CD14-positive monocyte (primary cell): ENCODE measurements around the gene CBX4. TPM values are rescaled to one million over a fixed set of nuclear protein-coding genes. Genes with fewer than 3 reads are reported as not detected.

ENCODE experiments used
- DNase-seq, 3 donors: peaks; one replicate each; pipeline ENCODE4 v3.0.0-alpha.2; 2011 to 2022
- H2AFZ ChIP-seq: 2 replicates; pipeline ENCODE4 v1.6.0; 2012; ENCODE audit warnings: mild to moderate bottlenecking, low read depth, low read length, inconsistent platforms; ENCODE audit not compliant: insufficient read depth, poor library complexity, severe bottlenecking
- H3K27ac ChIP-seq, 2 donors: 1 replicate in 1 of 2; 2 replicates in 1 of 2; pipeline ENCODE4 v1.5.1; 2012 to 2013; ENCODE audit warnings: low read length in 2 of 2, control low read depth in 1 of 2, inconsistent platforms in 1 of 2, low read depth in 1 of 2, mild to moderate bottlenecking in 1 of 2
- H3K27me3 ChIP-seq, 2 donors: one replicate each; pipeline versions ENCODE4 v1.6.0 to v1.6.1; 2011 to 2013; ENCODE audit warnings: low read length in 2 of 2; ENCODE audit not compliant: control insufficient read depth in 2 of 2, insufficient read depth in 2 of 2
- H3K36me3 ChIP-seq, 2 donors: replicated peaks in 1 of 2; 1 replicate in 1 of 2; 2 replicates in 1 of 2; pipeline versions ENCODE4 v1.5.1 to v1.6.1; 2012 to 2013; ENCODE audit warnings: low read length in 2 of 2, control low read depth in 1 of 2, inconsistent platforms in 1 of 2, mild to moderate bottlenecking in 1 of 2; ENCODE audit not compliant: insufficient read depth in 2 of 2, control insufficient read depth in 1 of 2
- H3K4me1 ChIP-seq, 2 donors: 1 replicate in 1 of 2; 2 replicates in 1 of 2; pipeline versions ENCODE4 v1.5.1 to v1.6.1; 2012 to 2013; ENCODE audit warnings: low read length in 2 of 2, control low read depth in 1 of 2, inconsistent platforms in 1 of 2, mild to moderate bottlenecking in 1 of 2, moderate library complexity in 1 of 2; ENCODE audit not compliant: insufficient read depth in 2 of 2, control insufficient read depth in 1 of 2
- H3K4me2 ChIP-seq: replicated peaks from 2 replicates; pipeline ENCODE3; 2012; ENCODE audit warnings: low read length, moderate library complexity, mild to moderate bottlenecking; ENCODE audit not compliant: poor library complexity, severe bottlenecking; ENCODE audit errors: extremely low read depth
- H3K4me3 ChIP-seq, 3 experiments: fragments of 200-600 bp in 1 of 3; sonication (generic) in 1 of 3; replicated peaks in 1 of 3; 1 replicate in 2 of 3; 2 replicates in 1 of 3; pipeline ENCODE4 v1.5.1; 2011 to 2013; ENCODE audit warnings: low read length in 3 of 3, mild to moderate bottlenecking in 3 of 3, control low read depth in 2 of 3, low read depth in 2 of 3, inconsistent platforms in 1 of 3, moderate library complexity in 1 of 3
- H3K79me2 ChIP-seq: 2 replicates; pipeline ENCODE4 v1.6.0; 2012; ENCODE audit warnings: mild to moderate bottlenecking, control low read depth, inconsistent platforms, low read length, moderate library complexity; ENCODE audit not compliant: insufficient read depth
- H3K9ac ChIP-seq: 2 replicates; pipeline ENCODE4 v1.6.0; 2017; ENCODE audit warnings: low read length, mild to moderate bottlenecking; ENCODE audit not compliant: insufficient read depth, poor library complexity, severe bottlenecking
- H3K9me3 ChIP-seq, 2 donors: replicated peaks in 1 of 2; 1 replicate in 1 of 2; 2 replicates in 1 of 2; pipeline versions ENCODE4 v1.5.1 to v1.6.1; 2012 to 2013; ENCODE audit warnings: low read length in 2 of 2, control low read depth in 1 of 2; ENCODE audit not compliant: control insufficient read depth in 1 of 2, insufficient read depth in 1 of 2
- H4K20me1 ChIP-seq: 2 replicates; pipeline ENCODE4 v1.6.0; 2012; ENCODE audit warnings: mild to moderate bottlenecking, low read length, control low read depth, moderate library complexity; ENCODE audit not compliant: insufficient read depth
- H3K27ac Mint-ChIP-seq, 7 donors: one replicate each; pipeline ENCODE4 v1.8.0; 2020; ENCODE audit warnings: mild to moderate bottlenecking in 7 of 7, mixed read lengths in 7 of 7, moderate library complexity in 6 of 7, inconsistent platforms in 2 of 7
- H3K27me3 Mint-ChIP-seq, 3 donors: one replicate each; pipeline ENCODE4 v1.8.0; 2021 to 2022; ENCODE audit warnings: low read depth in 3 of 3, mild to moderate bottlenecking in 3 of 3, mixed read lengths in 3 of 3, moderate library complexity in 3 of 3, inconsistent platforms in 1 of 3
- H3K36me3 Mint-ChIP-seq, 2 donors: one replicate each; pipeline ENCODE4 v1.8.0; 2020; ENCODE audit warnings: mixed read lengths in 2 of 2, inconsistent platforms in 1 of 2, mild to moderate bottlenecking in 1 of 2
- H3K4me1 Mint-ChIP-seq: one replicate; pipeline ENCODE4 v1.8.0; 2020; ENCODE audit warnings: mild to moderate bottlenecking, mixed read lengths
- H3K4me3 Mint-ChIP-seq, 2 donors: one replicate each; pipeline ENCODE4 v1.8.0; 2020; ENCODE audit warnings: mild to moderate bottlenecking in 2 of 2, mixed read lengths in 2 of 2, moderate library complexity in 1 of 2
- H3K9me3 Mint-ChIP-seq, 7 donors: one replicate each; pipeline ENCODE4 v1.8.0; 2020 to 2022; ENCODE audit warnings: mixed read lengths in 7 of 7, mild to moderate bottlenecking in 6 of 7, moderate library complexity in 6 of 7, inconsistent platforms in 2 of 7
- CTCF ChIP-seq: fragments of 200-600 bp; IDR thresholded peaks from one replicate; pipeline ENCODE4 v1.8.0; 2022; ENCODE audit warnings: antibody characterized with exemption, mild to moderate bottlenecking
- WGBS: methylation state at CpG from one replicate; pipeline ENCODE4 v1.1.5; 2013; ENCODE audit warnings: missing lambda C conversion rate; ENCODE audit not compliant: insufficient coverage; 5-methylcytosine and 5-hydroxymethylcytosine counted together
- intact Hi-C, 2 donors: fragments of 100-400 bp; cut with micrococcal nuclease; formaldehyde crosslinking; loops; one replicate each; pipeline versions ENCODE4 v1.15.0 to v1.15.1; 2023
- polyA plus RNA-seq, 3 donors: library from polyadenylated mRNA; depleted of rRNA in 1 of 3; unstranded in 2 of 3; stranded (reverse) in 1 of 3; fragments of 300-500 nt in 2 of 3; fragments of >200 nt in 1 of 3; fragmentation: Illumina TruSeq in 2 of 3; gene quantifications; 1 replicate in 2 of 3; 2 replicates in 1 of 3; pipeline ENCODE4 v1.2.3, GENCODE V29; 2012 to 2021

Gene CBX4
- polyA plus RNA-seq, 3 donors: 1.4 to 82.8 (median 3.6) TPM

- Histone ChIP-seq H3K27me3 (peaks cover 74 to 83% of the 10 kb centered on the region in 2 donors), H2AFZ (peak overlapping the region; percentile 57)
- WGBS: under 1% methylated on average over 48 of the region's 52 CpGs
These were observed 37.8 kb downstream of the CBX4 start for GRCh38 chr17:79801156-79802038.

More at GRCh38 chr17:79801156-79802038, 37.8 kb downstream of the CBX4 start:
- H3K4me1 Mint-ChIP-seq: peaks cover 69% of the 10 kb centered on the region
- Histone ChIP-seq H3K79me2 (no peaks in the 10 kb centered on the region), H3K4me3 (peak overlapping the region in 1 of 3 experiments; percentile 56), H3K27ac (no peak overlapping the region), H3K4me2 (peak overlapping the region; percentile 53), H3K4me1 (peaks cover 84 to 91% of the 10 kb centered on the region in 2 donors), H4K20me1 (peaks cover 28% of the 10 kb centered on the region), H3K36me3 (no peaks in the 10 kb centered on the region), H3K9ac (no peak overlapping the region), H3K9me3 (peaks cover 15 to 46% of the 10 kb centered on the region in 2 donors)
- intact Hi-C loops: no loop called here
- peak overlapping the region in 1 of 7 donors; percentile 54 for H3K27ac Mint-ChIP-seq
- H3K9me3 Mint-ChIP-seq: peaks cover 6 to 59% (median 50%) of the 10 kb centered on the region in 7 donors
- TF ChIP-seq CTCF: no peak
- peaks cover 77 to 90% (median 84%) of the 10 kb centered on the region in 3 donors for H3K27me3 Mint-ChIP-seq
- H3K36me3 Mint-ChIP-seq: peaks cover 31 to 33% of the 10 kb centered on the region in 2 donors
- peak overlapping the region in 1 of 2 donors; percentile 93 for H3K4me3 Mint-ChIP-seq
- DNase-seq: no peak
